Forelimb muscle (tissue), 1 donor: ENCODE results near the gene SHTN1. TPM values are rescaled to one million over a fixed set of nuclear protein-coding genes. Genes with fewer than 3 reads are reported as not detected.
A peak's percentile ranks its signal among the peaks of the same experiment; 100 is the strongest.

ENCODE experiments used
- DNase-seq: peaks from one replicate; pipeline ENCODE4 v3.0.0-alpha.2; 2013; ENCODE audit warnings: low read depth
- polyA plus RNA-seq: library from polyadenylated mRNA; unstranded; fragments of 120-200 nt; gene quantifications from one replicate; pipeline ENCODE4 v1.2.1, GENCODE V29; 2013; ENCODE audit not compliant: insufficient read length

The SHTN1 gene
- polyA plus RNA-seq, 1 donor, result 4.9 TPM

DNA sequence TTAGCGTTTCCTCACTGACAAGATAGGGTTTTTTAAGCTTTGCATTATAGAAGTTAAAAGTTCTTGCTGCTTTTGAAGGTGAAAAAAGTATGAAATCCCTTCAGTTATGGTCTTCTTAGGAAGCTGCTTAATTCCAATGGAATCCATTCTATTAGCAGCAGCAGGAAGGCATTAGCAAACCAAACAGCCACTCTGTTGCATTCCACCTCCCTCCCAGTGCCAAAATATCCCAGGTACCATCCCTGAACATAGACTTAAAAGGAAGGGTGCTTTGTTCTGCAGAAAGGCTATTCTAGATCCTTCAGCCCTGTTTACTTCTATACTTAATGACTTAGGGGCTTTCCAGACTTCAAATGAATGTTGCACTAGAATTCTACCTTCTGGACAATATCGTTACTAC lies 131.9 kb downstream of the SHTN1 start:
- DNase-seq, result no peak

- DNase-seq, result no peak
These were observed 134.0 kb downstream of the SHTN1 start for GRCh38 chr10:116870949-116871348.

- no peak for DNase-seq
These were observed 136.3 kb downstream of the SHTN1 start for GRCh38 chr10:116868722-116869121.

DNA sequence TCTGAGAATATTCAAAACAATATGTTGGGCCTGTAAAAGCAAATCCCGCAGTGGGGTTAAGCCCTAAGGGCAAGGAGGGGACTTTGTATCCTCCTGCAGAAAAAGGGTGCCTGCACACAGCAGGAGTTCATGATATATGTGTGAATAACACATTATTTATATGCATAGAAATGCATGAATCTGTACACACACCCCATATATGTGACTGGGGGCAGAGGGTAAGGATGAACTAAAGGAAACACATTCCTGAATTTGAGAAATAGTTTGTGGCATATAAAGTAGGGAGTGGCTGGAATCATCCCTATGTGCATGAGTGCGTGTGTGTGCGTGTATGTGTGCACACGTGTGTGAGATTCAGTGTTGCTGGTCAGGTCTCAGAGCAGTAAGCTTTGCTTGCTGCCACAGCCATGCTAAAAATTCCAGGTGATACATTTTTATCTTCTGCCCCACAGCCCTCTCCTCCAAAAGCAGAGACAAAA lies 136.8 kb downstream of the SHTN1 start:
- no peak for DNase-seq

DNA sequence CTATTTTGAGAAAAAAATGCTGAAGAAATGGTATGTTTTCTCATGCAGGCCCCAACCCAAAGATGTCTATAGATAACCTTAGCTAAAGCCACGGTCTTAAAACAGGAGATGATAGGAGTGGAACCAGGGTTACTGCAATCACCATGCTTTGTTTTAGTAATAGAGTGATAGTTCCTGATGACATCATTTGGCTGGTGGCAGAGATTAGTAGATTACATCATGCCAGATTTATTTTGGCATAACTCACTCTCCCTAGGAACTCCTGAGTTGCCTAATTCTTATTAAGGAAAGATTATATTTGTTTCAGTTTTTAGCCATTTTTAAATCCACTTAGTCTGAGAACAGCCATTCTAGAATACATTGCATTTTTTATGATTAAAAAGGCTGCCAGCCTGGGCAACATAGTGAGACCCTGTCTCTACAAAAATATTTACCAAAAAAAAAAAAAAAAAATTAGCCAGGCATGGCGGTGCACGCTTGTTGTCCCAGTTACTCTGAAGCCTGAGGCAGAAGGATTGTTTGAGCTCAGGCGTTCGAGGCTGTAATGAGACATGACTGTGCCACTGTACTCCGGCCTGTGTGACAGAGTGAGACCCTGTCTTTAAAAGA lies 137.9 kb downstream of the SHTN1 start:
- DNase-seq, result no peak

DNA sequence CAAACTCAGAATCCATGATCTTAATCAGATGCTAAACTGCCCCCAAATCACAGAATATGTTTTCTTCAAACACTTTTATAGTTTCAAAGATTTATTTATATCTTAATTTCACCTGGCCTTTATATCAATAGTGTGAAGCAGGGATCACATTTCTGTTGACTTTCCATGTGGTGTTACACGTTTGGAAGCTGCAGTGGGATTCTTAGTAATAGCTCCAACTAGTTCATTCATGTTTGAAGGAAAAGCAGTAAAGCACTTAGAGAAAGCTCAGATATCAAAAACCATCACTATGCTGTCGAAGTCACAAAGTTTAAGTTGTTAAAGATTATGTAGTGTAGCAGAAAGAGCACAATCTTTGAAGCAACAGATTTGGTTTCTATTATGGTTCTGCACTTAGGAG lies 138.9 kb downstream of the SHTN1 start:
- DNase-seq, result no peak

DNA sequence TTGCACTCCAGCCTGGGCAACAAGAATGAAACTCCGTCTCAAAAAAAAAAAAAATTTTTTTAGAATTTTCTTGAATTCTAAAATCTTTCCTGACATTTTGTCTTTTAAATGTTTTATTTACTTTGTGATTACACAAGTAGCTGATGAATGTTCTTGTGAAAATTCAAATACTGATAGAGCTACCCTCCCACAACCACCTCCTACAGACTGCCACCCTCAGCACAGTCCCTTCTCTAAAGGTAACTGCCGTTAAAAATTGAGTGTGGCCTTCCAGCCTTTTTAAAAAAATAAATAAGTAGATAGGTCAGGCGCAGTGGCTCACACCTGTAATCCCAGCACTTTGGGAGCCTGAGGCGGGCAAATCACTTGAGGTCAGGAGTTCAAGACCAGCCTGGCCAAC lies 140.6 kb downstream of the SHTN1 start:
- no peak for DNase-seq

GRCh38 chr10:116861796-116862195 lies 143.2 kb downstream of the SHTN1 start:
- no peak for DNase-seq

DNA sequence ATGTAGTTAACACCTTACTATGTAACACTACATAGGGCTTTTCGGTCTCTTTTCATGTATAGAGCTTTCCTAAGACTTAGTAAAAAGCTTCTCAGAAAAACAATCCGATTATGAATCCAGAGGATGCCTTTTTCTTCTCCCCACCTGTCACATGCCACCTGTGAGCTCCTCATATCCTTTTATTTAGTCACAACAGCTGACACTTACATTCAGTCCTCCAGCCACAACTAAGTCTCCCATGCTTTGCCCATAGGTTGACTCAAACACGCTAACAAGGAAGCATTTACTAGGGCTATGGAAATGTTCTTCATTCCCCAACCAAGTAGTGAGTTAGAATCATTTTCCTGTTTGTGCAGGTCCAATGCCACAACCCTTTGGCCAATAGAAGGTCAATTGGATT lies 147.8 kb downstream of the SHTN1 start:
- DNase-seq, result no peak

DNA sequence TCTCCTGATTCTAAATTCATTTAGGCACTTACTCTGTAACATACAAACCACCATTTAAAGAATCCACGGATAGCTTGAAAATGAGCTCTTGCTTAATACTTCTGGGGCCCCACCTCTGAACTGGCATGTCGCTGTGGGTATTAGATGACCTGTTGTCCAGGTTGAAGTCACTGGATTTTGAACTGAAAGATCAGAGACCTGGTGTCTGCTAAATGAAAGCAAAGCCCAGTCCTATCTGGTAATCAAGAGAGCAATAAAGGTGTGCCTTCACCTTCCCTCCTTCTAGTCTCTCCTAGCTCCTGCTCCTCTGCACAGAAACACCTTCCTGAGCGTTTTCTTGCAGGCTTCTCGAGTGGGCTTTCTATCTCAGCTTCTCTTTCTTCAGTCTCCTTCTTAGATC lies 151.3 kb downstream of the SHTN1 start:
- no peak for DNase-seq

DNA sequence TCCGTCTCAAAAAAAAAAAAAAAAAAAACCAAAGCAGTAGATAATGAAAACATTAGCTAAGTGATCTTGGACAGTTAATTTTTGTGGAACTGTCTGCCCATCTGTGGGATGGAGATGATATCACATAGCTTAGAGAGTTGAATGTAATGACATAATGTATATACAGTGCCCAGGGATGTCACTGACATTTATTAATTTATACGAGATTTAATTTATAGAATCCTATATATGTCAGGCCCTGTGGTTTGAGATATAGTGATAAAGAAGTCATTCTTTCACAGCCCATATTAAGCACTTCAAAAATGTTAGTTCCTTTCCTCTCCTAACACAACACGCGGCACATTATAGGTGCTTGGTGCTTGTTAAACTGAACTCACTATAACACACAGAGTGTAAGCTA lies 151.7 kb downstream of the SHTN1 start:
- DNase-seq, result no peak

DNA sequence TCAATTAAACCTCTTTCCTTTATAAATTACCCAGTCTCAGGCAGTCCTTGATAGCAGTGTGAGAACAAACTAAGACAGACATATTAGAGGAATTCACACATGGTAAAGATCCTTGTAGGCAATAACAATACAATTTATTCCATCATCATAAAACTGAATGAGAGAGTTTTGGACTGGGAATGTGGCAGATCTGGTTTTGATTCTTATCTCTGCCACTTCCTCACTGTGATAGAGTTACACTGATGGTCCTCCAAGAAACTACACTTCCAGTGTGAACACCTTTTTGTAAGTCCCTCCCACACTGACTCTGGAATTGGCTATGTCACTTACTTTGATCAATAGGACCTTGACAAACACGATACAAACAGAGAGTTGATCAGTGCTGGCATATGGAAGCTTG lies 152.7 kb downstream of the SHTN1 start:
- DNase-seq, result no peak

DNA sequence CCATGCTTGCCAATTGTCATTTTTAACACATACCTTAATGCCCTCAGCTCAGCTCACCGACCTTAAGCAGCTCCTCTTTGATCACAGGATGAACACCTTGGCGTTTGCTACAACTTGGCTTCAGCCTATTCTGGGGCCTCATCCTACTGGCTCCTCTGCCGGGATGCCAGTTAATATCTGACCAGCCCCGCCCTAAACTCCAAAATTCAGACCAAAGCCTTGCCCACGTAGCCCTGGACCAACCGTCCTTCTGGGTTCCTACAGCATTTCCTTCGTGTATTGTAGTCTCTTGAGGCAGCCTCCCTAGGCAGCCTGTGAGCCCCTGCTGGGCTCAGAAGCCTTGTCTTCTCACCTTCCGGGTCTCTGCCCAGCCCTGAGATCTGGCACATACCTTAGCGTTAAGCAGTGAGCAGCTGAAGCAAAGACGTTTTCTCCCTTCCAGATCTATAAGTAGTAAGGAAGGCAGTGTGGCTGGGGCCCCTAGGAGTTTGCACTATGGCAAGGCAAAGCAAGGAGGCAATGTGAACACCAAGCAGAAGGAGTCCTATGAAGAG lies 154.9 kb downstream of the SHTN1 start:
- no peak for DNase-seq

DNA sequence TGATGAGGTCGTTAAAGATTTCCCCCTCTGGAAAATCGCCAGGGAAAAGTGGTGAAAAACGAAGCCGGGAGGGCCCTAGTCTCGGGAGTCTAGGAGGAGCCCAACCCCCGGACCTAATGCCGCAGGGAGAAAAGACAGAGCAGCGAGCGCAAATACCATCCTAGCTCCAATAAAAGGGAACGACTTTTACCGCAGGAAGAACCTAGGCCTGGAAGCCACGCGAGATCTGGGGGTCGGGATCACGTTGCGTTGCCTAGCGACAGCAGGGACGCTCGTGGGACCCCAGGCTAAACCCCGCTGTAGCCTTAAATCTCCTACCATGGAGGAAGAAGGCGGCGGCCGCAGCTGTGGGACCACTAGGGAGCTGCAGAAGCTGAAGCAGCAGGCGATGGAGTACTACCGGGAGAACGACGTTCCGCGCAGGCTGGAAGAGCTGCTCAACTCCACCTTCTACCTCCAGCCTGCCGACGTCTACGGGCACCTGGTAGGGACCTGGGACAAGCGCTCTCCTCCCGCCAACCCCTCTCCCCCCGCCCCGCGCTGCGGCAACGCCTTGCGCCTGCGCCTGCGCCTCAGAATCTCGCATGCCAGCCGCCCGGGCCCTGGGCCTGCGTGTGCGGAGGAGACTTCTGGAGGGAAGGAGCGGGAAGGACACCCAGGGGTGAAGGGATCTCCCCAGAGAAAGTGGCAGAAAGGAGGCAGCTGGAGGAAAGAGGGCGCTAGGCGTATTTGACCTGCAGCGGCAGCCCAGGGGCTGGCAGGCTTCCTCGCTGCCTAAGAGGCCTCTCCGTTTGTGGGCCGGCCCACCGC lies 155.5 kb downstream of the SHTN1 start, which contains the start of gene ENO4:
TSS of gene ENO4 (plus strand) at position 252 of the 810 bp plus-strand sequence. CDS start at position 320, 68 bp downstream.
- DNase-seq, result peak; percentile 62

GRCh38 chr10:116848944-116849247 lies 156.1 kb downstream of the SHTN1 start:
- no peak for DNase-seq

DNA sequence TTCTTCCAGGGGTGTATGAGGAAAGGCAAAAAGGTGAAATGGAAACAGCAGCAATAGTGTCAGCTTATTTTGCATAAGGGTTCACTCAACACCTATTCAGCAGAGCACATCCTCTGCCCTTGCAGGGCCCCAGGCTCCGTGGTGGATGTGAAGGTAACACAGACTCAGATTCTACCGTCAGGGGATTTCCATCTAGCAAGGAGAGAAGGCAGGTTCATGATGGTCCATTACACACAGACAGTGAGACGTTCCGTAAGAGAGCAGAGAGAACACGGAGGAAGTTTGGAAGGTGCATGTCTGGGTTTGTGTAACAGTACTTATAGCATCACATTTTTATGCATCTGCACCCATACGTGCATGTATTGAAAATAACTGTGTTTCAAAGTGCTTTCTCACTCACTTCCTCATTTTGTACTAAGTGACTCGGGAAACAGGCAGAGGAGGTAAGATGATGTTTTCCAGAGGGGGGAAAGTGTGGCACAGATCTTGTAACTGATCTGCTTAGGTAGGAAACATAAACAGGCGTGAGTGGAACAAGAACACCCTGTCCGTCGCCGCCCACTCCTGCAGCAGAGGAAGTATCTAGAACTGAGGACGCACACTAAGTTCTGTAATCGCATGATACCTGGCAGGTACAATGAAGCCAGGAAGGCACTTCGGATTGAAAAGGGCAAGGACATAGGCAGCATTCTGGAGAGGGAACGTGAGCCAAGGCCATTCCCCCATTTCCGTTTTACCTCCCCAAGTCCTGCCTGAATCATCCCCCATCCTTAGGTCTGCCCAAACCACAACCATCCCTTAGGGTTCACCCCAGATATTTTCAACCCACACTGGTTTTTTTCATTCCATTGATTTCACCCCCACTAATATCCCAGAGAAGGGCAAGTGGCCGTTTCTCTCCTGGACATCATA lies 156.7 kb downstream of the SHTN1 start:
- no peak for DNase-seq

DNA sequence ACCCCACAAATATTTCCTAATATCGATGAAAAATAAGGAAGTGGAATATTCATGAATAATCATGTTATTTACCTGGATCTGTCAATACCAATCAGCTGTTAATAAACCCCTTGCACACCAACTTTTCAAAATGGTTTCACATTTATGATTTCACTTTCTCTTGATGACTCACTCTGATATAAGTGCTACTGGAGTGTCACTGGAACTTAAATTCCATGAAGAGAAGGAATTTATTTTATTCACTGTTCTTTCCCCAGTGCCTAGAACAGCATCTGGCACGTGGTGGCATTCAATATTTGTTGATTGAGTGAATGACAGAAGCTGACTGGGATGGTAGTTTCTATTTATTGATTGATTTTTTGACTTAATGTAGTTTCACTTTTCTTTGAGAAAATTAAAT lies 159.2 kb downstream of the SHTN1 start:
- DNase-seq, result no peak

DNA sequence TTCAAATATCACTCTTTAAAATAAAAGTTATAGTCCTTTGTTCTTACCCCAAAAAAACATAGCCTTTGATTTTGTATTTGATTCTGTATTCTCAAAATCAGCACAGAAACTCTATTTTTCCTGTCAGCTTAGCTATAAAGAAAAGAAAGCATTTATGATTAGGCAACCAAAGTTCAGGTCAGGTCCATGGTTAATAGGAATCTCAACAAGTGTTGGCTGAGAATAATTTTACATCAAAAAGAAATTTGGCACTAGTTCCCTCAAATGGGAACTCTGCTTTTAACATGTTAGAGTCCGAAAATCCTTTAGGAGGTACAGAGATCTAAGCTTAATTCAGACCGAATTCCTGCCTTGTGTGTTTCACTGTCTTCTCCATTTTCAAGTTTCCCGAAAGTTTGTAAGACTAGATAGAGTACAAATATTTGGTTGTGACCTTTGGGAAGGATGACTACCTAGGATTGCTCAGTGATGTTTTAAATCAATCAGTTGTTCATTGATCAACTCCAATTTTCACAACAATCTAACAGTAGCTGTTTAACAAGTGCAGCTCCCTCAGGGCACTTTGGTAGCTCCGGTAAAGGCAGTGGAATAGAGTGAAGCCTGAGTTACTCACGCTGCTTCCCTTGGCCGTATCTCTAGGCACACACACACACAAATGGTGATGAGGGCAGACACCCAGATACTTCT lies 164.5 kb downstream of the SHTN1 start:
- DNase-seq, result no peak

GRCh38 chr10:116838143-116838725 lies 166.8 kb downstream of the SHTN1 start:
- no peak for DNase-seq

GRCh38 chr10:116836902-116837523 lies 168.0 kb downstream of the SHTN1 start:
- DNase-seq, result no peak

DNA sequence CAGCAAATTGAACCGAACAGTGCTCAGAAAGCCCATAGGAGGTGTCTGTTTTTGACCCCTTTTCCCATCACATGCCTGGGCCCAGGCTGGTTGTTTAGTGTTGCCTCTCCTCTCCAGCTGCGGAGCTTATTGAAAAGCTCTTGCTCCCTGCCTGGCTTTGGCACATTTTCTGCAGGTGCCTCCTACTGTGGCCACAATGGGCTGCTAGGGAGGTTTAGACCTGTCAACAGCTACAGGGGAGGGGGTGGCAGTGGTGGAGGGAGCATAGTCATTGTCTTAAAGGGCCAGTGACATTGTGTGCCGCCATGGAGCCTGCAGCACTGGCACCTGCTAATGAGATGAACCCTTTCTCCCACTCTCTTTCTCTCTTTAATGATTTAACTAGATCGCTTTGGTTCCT lies 168.9 kb downstream of the SHTN1 start:
- no peak for DNase-seq
